ENCODE measurements around the gene GAS6. TPM values are rescaled to one million over a fixed set of nuclear protein-coding genes. Genes with fewer than 3 reads are reported as not detected.

GAS6 gene
- total and polyA plus RNA-seq, 2 donors = 36.5 to 89.4 TPM

DNA sequence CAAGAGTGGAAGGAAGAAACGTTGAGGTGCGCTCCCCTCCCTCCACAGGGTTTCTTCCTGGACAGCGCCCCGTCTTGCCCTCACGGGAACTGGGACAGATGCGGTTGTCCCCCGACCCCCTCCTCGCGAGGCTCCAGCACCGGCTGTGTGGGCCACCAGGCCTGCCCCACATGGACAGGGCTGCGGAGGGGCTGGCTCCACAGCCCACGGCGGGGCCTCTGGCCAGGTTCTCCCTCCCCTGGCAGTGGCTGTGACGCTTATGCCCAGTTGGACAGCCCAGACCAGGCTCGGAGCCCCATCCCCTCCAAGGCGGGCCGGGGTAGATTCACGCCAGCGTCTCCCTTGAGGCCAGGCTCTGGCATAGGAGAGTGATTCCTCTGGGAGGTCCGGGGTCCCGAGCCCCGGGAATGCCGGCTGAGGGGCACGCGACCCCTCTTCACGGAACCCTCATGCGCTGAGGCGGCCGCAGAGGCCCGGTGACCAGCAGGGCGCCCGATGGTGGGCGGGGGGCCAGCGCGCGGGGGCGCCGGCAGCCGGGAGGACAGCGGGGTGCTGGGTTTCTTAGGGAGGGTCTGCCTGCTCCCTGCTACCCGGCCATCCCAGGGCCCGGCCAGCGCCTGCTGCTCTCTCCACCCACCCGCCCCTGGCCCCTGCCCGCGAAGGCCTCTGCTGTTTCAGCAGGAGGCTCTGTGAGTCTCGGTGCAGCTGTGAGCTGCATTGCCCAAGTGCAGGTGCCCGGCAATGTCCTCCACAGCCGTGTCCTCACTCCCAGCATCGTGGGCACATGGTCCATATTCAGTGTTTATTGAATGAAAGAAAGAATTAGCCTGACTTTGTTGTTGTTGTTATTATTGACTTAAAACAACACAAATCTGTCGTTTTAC lies 20.3 kb upstream of the GAS6 start:
- Histone ChIP-seq H3K4me1 (ENCODE audit: control insufficient read depth in 2 of 2, insufficient read depth in 2 of 2, low read length in 2 of 2) (peaks cover 0 to 16% of the 10 kb centered on the region in 2 donors), H3K9me3 (ENCODE audit: control insufficient read depth in 2 of 2, insufficient read depth in 1 of 2, low read length in 1 of 2) (no peaks in the 10 kb centered on the region), H3K4me3 (ENCODE audit: low read length in 2 of 2) (no peak overlapping the region), H3K27me3 (ENCODE audit: control insufficient read depth in 2 of 2, insufficient read depth in 1 of 2, low read length in 1 of 2) (peaks cover 0 to 9% of the 10 kb centered on the region in 2 donors), H3K36me3 (ENCODE audit: control insufficient read depth in 2 of 2, insufficient read depth in 2 of 2, low read length in 1 of 2) (no peaks in the 10 kb centered on the region), H3K27ac (ENCODE audit: low read depth in 1 of 2, low read length in 1 of 2) (no peak overlapping the region)
- DNase-seq (ENCODE audit: low read depth in 6 of 9, low spot score in 9 of 9) = no peak
- 96% methylated on average over 51 of the region's 51 CpGs for WGBS

DNA sequence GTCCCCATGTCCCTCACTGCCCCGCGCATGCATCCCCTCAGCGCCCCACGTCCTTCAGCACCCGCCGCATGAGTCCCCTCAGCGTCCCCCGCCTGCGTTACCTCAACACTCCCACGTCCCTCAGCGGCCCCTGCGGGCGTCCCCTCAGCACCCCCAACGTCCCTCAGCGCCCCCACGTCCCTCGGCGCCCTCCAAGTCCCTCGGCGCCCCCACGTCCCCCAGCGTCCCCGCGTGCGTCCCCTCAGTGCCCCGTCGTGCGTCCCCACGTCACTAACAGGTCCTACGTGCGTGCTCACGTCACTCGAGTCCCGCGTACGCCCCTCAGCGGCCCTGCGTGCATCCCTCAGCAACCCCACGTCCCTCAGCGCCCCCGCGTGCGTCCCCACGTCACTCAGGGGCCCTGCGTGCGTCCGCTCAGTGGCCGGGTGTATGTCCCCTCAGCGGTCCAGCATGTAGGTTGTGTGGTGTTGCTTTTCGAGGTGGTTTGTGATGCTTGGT lies 19.5 kb upstream of the GAS6 start:
- no peaks in the 10 kb centered on the region for H3K36me3 ChIP-seq (ENCODE audit: control insufficient read depth in 2 of 2, insufficient read depth in 2 of 2, low read length in 1 of 2)
- H3K27me3 ChIP-seq (ENCODE audit: control insufficient read depth in 2 of 2, insufficient read depth in 1 of 2, low read length in 1 of 2) = peaks cover 0 to 9% of the 10 kb centered on the region in 2 donors
- 99% methylated on average over 50 of the region's 50 CpGs for WGBS
- H3K4me3 ChIP-seq (ENCODE audit: low read length in 2 of 2) = no peak overlapping the region
- peaks cover 0 to 16% of the 10 kb centered on the region in 2 donors for H3K4me1 ChIP-seq (ENCODE audit: control insufficient read depth in 2 of 2, insufficient read depth in 2 of 2, low read length in 2 of 2)
- DNase-seq (ENCODE audit: low read depth in 6 of 9, low spot score in 9 of 9) = no peak
- H3K27ac ChIP-seq (ENCODE audit: low read depth in 1 of 2, low read length in 1 of 2) = no peak overlapping the region
- no peaks in the 10 kb centered on the region for H3K9me3 ChIP-seq (ENCODE audit: control insufficient read depth in 2 of 2, insufficient read depth in 1 of 2, low read length in 1 of 2)

DNA sequence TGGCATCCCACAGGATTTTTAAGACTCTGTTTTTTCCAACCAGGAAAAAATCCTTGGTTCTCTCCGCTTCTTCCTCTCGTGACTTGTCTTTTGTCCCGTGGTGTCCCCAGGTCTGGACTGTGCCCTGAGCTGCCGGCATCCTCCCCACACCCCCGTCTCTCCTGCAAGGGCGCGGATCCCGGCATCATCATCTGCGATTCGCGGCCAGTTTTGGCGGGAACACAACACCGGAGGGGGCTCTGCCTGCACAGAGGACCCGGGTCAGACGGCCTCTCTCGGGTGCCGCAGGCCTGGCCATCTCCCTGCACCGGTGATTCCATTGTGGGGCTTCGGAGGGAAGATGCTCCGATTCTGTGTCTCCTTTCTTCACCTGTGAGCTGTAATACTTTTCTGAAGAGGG lies 18.8 kb upstream of the GAS6 start:
- H3K4me3 ChIP-seq (ENCODE audit: low read length in 2 of 2) = no peak overlapping the region
- DNase-seq (ENCODE audit: low read depth in 6 of 9, low spot score in 9 of 9) = no peak

DNA sequence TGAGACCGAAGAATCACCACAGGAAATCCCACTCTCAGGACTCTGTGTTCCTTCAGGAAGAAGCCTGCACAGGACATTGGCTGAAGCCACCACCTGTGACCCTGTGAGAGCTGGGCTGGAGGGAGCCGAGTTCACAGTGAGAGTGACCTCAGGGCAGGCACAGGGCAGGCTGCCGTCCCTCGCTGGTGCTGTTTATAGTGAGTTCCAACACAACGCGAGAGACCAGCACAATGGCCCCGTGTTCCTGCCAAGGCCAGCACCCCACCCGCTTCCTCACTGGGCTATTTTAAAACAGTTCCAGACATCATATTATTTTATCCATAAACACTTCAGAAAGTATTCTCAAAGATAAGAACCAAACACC lies 18.4 kb upstream of the GAS6 start:
- Histone ChIP-seq H3K27me3 (ENCODE audit: control insufficient read depth in 2 of 2, insufficient read depth in 1 of 2, low read length in 1 of 2) (peaks cover 0 to 9% of the 10 kb centered on the region in 2 donors), H3K9me3 (ENCODE audit: control insufficient read depth in 2 of 2, insufficient read depth in 1 of 2, low read length in 1 of 2) (no peaks in the 10 kb centered on the region), H3K4me3 (ENCODE audit: low read length in 2 of 2) (no peak overlapping the region), H3K27ac (ENCODE audit: low read depth in 1 of 2, low read length in 1 of 2) (no peak overlapping the region), H3K36me3 (ENCODE audit: control insufficient read depth in 2 of 2, insufficient read depth in 2 of 2, low read length in 1 of 2) (no peaks in the 10 kb centered on the region), H3K4me1 (ENCODE audit: control insufficient read depth in 2 of 2, insufficient read depth in 2 of 2, low read length in 2 of 2) (peaks cover 0 to 16% of the 10 kb centered on the region in 2 donors)
- WGBS = 90% methylated on average over 8 of the region's 8 CpGs
- DNase-seq (ENCODE audit: low read depth in 6 of 9, low spot score in 9 of 9) = no peak

More for the DNA sequence above, 18.8 kb upstream of the GAS6 start:
- Histone ChIP-seq H3K36me3 (ENCODE audit: control insufficient read depth in 2 of 2, insufficient read depth in 2 of 2, low read length in 1 of 2) (no peaks in the 10 kb centered on the region), H3K4me1 (ENCODE audit: control insufficient read depth in 2 of 2, insufficient read depth in 2 of 2, low read length in 2 of 2) (peaks cover 0 to 16% of the 10 kb centered on the region in 2 donors), H3K9me3 (ENCODE audit: control insufficient read depth in 2 of 2, insufficient read depth in 1 of 2, low read length in 1 of 2) (no peaks in the 10 kb centered on the region), H3K27ac (ENCODE audit: low read depth in 1 of 2, low read length in 1 of 2) (no peak overlapping the region), H3K27me3 (ENCODE audit: control insufficient read depth in 2 of 2, insufficient read depth in 1 of 2, low read length in 1 of 2) (peaks cover 0 to 9% of the 10 kb centered on the region in 2 donors)
- 98% methylated on average over 20 of the region's 20 CpGs for WGBS

DNA sequence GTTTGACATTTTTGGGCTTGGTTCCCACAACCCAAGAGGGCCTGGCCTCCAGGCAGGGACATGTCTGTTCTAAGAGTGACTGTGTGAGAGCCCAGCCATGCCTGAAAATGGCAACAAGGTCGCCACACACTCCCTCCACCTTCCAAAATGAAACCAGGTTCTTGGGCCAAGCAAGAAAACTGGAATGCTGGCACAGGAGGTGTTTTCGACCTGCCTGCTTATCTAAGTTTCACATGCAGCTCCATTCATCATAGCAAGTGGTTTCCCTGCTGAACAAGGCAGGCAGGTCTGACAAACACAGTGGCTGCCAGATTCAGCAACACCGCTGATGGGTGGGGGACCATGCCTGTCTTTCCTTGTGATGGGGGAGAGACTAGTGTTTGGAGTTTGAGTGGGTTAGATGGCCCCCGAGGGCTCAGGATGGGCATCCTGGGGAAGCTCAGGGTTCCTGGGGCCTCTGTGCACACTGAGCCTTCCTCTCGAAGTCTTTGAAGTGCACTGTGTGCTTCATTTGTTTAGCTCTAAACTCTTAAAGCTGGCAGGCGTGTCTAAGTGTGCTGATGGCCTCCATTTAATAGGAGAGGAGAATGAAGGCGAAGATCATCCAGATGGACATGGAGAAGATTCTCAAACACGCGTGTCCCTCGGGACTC lies 17.9 kb upstream of the GAS6 start:
- H3K4me3 ChIP-seq (ENCODE audit: low read length in 2 of 2) = no peak overlapping the region
- H3K27me3 ChIP-seq (ENCODE audit: control insufficient read depth in 2 of 2, insufficient read depth in 1 of 2, low read length in 1 of 2) = peaks cover 0 to 8% of the 10 kb centered on the region in 2 donors
- no peaks in the 10 kb centered on the region for H3K9me3 ChIP-seq (ENCODE audit: control insufficient read depth in 2 of 2, insufficient read depth in 1 of 2, low read length in 1 of 2)
- WGBS = 62% methylated on average over 10 of the region's 10 CpGs
- H3K36me3 ChIP-seq (ENCODE audit: control insufficient read depth in 2 of 2, insufficient read depth in 2 of 2, low read length in 1 of 2) = no peaks in the 10 kb centered on the region
- no peak overlapping the region for H3K27ac ChIP-seq (ENCODE audit: low read depth in 1 of 2, low read length in 1 of 2)
- peak in 1 of 9 donors; percentile 17 for DNase-seq (ENCODE audit: low read depth in 6 of 9, low spot score in 9 of 9)
- H3K4me1 ChIP-seq (ENCODE audit: control insufficient read depth in 2 of 2, insufficient read depth in 2 of 2, low read length in 2 of 2) = peaks cover 0 to 16% of the 10 kb centered on the region in 2 donors

DNA sequence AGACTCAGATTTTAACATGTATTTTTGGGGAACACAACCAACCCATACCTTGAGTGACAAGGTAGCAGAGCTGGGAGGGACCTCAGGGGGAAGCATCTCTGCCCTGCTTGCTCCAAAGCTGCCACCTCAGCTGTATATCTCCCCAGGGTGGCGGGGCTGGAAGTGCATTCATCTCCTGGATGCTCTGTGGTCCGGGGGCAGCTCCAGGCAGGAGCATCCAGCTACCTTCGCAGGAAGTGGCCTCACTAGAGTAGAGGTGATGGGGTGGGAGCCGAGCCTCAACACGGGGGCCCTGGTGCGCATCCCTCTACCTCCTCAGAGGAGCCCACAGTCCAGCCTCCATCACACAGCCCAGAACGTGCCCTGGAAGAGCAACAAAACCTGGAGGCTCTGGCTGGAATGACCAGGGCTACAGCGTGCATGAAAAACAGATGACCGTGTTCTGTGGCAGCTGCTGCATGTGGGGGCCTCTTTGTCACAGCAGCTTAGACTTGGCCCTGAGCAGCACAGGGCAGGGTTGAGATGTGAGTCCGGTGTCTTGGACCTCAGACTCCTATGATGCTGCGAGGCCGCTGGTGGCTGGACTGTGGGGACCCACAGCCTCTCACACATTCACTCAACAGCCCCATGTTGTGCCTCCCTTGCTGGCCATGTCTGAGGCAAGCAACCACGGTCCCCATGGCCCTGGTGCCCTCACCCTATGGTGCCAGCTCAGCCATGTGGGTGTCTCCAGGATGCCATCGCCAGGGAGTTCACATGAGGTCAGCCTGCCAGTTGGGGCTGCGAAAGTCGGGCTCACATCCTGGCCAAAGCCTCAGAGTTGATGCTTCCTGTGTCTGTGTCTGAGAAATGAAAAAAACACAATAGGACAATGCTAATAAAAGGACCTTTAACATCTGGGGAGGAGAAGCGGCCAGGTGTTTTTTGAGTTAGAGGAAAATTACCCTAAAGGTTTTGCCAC lies 17.1 kb upstream of the GAS6 start:
- Histone ChIP-seq H3K4me3 (ENCODE audit: low read length in 2 of 2) (no peak overlapping the region), H3K4me1 (ENCODE audit: control insufficient read depth in 2 of 2, insufficient read depth in 2 of 2, low read length in 2 of 2) (peaks cover 0 to 16% of the 10 kb centered on the region in 2 donors), H3K36me3 (ENCODE audit: control insufficient read depth in 2 of 2, insufficient read depth in 2 of 2, low read length in 1 of 2) (no peaks in the 10 kb centered on the region), H3K27ac (ENCODE audit: low read depth in 1 of 2, low read length in 1 of 2) (no peak overlapping the region), H3K27me3 (ENCODE audit: control insufficient read depth in 2 of 2, insufficient read depth in 1 of 2, low read length in 1 of 2) (peaks cover 0 to 6% of the 10 kb centered on the region in 2 donors), H3K9me3 (ENCODE audit: control insufficient read depth in 2 of 2, insufficient read depth in 1 of 2, low read length in 1 of 2) (no peaks in the 10 kb centered on the region)
- peak in 1 of 9 donors; percentile 14 for DNase-seq (ENCODE audit: low read depth in 6 of 9, low spot score in 9 of 9)
- 78% methylated on average over 17 of the region's 17 CpGs for WGBS

DNA sequence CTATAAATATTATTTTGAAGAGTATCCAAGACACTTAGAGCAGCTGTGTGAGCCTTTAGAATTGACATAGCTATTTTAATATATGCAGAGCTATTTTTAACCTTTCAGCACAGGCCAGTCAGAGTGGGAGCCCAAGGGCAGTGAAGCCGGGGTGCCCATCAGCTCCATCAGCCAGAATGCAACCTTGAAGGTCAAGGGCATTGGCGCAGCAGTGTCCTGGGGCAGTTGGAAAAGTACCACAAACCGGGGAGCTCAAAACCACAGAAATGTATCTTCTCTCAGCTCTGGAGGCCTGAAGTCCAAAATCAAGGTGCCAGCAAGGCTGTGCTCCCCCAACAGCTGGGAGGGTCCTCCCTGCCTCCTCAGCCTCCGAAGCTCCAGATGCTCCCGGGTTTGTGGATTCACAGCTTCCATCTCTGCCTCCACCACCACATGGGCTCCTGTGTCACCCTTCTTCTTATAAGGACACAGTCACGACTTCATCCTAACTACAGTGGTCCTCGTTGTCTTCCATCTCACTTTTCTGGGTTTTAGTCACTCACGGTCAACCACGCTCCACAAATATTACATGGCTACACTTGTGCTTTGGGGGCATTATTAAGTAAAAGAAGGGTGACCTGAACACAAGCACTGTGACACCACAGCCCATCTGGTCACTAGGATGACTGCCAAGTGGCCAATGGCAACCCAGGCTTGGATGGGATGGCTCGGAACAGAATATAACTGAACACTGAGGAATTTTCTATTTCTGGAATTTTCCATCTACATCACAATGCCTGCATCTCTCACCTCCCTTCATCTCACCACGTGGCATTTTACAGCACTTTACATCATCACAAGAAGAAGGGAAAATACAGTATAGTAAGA lies 15.9 kb upstream of the GAS6 start:
- H3K9me3 ChIP-seq (ENCODE audit: control insufficient read depth in 2 of 2, insufficient read depth in 1 of 2, low read length in 1 of 2) = no peaks in the 10 kb centered on the region
- no peaks in the 10 kb centered on the region for H3K36me3 ChIP-seq (ENCODE audit: control insufficient read depth in 2 of 2, insufficient read depth in 2 of 2, low read length in 1 of 2)
- peaks cover 0 to 16% of the 10 kb centered on the region in 2 donors for H3K4me1 ChIP-seq (ENCODE audit: control insufficient read depth in 2 of 2, insufficient read depth in 2 of 2, low read length in 2 of 2)
- DNase-seq (ENCODE audit: low read depth in 6 of 9, low spot score in 9 of 9) = no peak
- H3K27ac ChIP-seq (ENCODE audit: low read depth in 1 of 2, low read length in 1 of 2) = no peak overlapping the region
- WGBS = 96% methylated on average over 11 of the region's 11 CpGs
- H3K4me3 ChIP-seq (ENCODE audit: low read length in 2 of 2) = no peak overlapping the region
- peaks cover 0 to 6% of the 10 kb centered on the region in 2 donors for H3K27me3 ChIP-seq (ENCODE audit: control insufficient read depth in 2 of 2, insufficient read depth in 1 of 2, low read length in 1 of 2)

DNA sequence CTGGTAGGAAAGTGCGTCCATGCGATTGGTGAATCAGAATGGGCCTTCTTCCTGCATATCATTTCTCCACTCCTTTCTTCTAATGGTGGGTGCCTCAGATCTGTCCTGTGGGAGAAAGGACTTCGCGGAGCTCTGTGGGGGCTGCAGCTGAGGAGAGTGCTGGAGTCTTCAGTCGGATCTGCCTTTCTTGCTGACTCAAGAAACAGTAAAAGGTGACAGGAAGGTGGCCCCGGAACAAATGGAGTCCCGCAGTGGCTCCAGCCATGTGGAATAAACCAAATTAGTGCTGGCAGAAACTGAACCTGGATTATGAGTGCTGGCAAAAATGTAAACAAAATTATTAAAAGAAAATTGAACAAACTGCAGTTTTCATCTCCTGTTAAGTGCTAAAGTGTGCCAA lies 15.1 kb upstream of the GAS6 start:
- H3K36me3 ChIP-seq (ENCODE audit: control insufficient read depth in 2 of 2, insufficient read depth in 2 of 2, low read length in 1 of 2) = no peaks in the 10 kb centered on the region
- no peak overlapping the region for H3K4me3 ChIP-seq (ENCODE audit: low read length in 2 of 2)
- H3K9me3 ChIP-seq (ENCODE audit: control insufficient read depth in 2 of 2, insufficient read depth in 1 of 2, low read length in 1 of 2) = peaks cover 0 to 4% of the 10 kb centered on the region in 2 donors
- peaks cover 0 to 16% of the 10 kb centered on the region in 2 donors for H3K4me1 ChIP-seq (ENCODE audit: control insufficient read depth in 2 of 2, insufficient read depth in 2 of 2, low read length in 2 of 2)
- H3K27me3 ChIP-seq (ENCODE audit: control insufficient read depth in 2 of 2, insufficient read depth in 1 of 2, low read length in 1 of 2) = peaks cover 0 to 9% of the 10 kb centered on the region in 2 donors
- H3K27ac ChIP-seq (ENCODE audit: low read depth in 1 of 2, low read length in 1 of 2) = no peak overlapping the region
- 96% methylated on average over 7 of the region's 7 CpGs for WGBS
- no peak for DNase-seq (ENCODE audit: low read depth in 6 of 9, low spot score in 9 of 9)
